GM19035 (cell line): Measurements from ENCODE around the gene FBXO30.

Experiments used
- ATAC-seq: cut with Tn5 transposase; IDR thresholded peaks from one replicate; pipeline ENCODE4 v1.9.1; 2021; ENCODE audit not compliant: unreplicated experiment

Gene FBXO30

GRCh38 chr6:145818796-145819195 lies 4.2 kb upstream of the FBXO30 start:
- ATAC-seq = no peak

- ATAC-seq = no peak
These were observed 1.8 kb upstream of the FBXO30 start for GRCh38 chr6:145816392-145816791.

- peak; percentile 5 for ATAC-seq
These were observed 997 bp upstream of the FBXO30 start for GRCh38 chr6:145815309-145816274.

- ATAC-seq = peak; percentile 12
These were observed 527 bp downstream of the FBXO30 start for GRCh38 chr6:145814035-145814500.

- no peak for ATAC-seq
These were observed 1.1 kb downstream of the FBXO30 start for GRCh38 chr6:145813285-145814034.

GRCh38 chr6:145811741-145812140 lies 2.9 kb downstream of the FBXO30 start:
- ATAC-seq = no peak

GRCh38 chr6:145809785-145810184 lies 4.8 kb downstream of the FBXO30 start:
- ATAC-seq = no peak

- ATAC-seq = peak; percentile 67
These were observed 5.4 kb downstream of the FBXO30 start for GRCh38 chr6:145809211-145809610.

GRCh38 chr6:145808239-145808638 lies 6.4 kb downstream of the FBXO30 start:
- ATAC-seq = no peak

GRCh38 chr6:145802141-145802540 lies 12.5 kb downstream of the FBXO30 start:
- ATAC-seq = no peak

- no peak for ATAC-seq
These were observed 13.6 kb downstream of the FBXO30 start for GRCh38 chr6:145801021-145801420.

- no peak for ATAC-seq
These were observed 16.1 kb downstream of the FBXO30 start for GRCh38 chr6:145798530-145798929.

GRCh38 chr6:145789443-145789842 lies 25.2 kb downstream of the FBXO30 start:
- ATAC-seq = no peak

- ATAC-seq = no peak
These were observed 26.9 kb downstream of the FBXO30 start for GRCh38 chr6:145787688-145788087.

- peak; percentile 86 for ATAC-seq
These were observed 29.9 kb downstream of the FBXO30 start for GRCh38 chr6:145784683-145785082.

GRCh38 chr6:145783796-145784195 lies 30.8 kb downstream of the FBXO30 start:
- ATAC-seq = no peak

GRCh38 chr6:145772846-145773245 lies 41.7 kb downstream of the FBXO30 start:
- no peak for ATAC-seq

- ATAC-seq = no peak
These were observed 49.1 kb downstream of the FBXO30 start for GRCh38 chr6:145765449-145765848.

GRCh38 chr6:145763742-145764141 lies 50.9 kb downstream of the FBXO30 start:
- ATAC-seq = no peak

GRCh38 chr6:145761584-145761983 lies 53.0 kb downstream of the FBXO30 start:
- peak; percentile 55 for ATAC-seq

GRCh38 chr6:145758113-145758512 lies 56.5 kb downstream of the FBXO30 start:
- ATAC-seq = no peak

GRCh38 chr6:145756170-145756662 lies 58.4 kb downstream of the FBXO30 start:
- no peak for ATAC-seq
